CD4-positive, alpha-beta T cell treated with Interleukin-4 for 4 hours (primary cell): ENCODE data around the gene LIMS2.

ENCODE experiments used
- DNase-seq: peaks from one replicate; pipeline ENCODE4 v3.0.0-alpha.2; 2020

Gene LIMS2

DNA sequence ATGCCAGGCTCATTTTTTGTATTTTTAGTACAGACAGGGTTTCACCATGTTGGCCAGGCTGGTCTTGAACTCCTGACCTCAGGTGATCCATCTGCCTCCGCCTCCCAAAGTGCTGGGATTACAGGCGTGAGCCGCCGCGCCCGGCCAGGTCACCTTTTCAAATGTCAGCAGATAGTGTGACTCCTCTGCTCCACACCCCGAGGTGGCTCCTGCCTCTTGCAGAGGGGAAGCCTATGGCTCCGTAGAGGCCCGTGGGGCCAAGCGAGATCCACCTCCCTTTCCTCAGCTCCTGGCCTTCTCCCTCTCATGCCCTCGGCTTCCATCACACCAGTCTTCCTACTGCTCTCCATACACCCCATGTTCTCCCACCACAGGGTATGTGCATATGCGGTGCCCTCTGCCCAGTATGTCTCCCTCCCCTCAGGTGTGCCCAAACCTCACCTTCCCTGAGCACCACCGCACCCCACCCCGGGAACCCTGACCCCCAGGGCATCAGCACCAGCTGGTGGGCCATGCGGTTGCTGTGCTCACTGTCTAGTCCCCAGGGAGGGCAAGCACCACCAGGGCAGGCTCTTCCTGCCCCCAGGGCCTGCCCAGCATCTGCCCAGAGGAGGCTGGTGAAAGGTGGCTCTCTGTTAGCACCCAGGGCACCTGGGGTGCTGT, 18.6 kb downstream of the LIMS2 start:
- no peak for DNase-seq

GRCh38 chr2:127655209-127656073, 19.9 kb downstream of the LIMS2 start:
- no peak for DNase-seq

GRCh38 chr2:127654838-127655175, 20.5 kb downstream of the LIMS2 start:
- DNase-seq, result no peak

GRCh38 chr2:127654084-127654837, 21.1 kb downstream of the LIMS2 start:
- DNase-seq, result no peak

DNA sequence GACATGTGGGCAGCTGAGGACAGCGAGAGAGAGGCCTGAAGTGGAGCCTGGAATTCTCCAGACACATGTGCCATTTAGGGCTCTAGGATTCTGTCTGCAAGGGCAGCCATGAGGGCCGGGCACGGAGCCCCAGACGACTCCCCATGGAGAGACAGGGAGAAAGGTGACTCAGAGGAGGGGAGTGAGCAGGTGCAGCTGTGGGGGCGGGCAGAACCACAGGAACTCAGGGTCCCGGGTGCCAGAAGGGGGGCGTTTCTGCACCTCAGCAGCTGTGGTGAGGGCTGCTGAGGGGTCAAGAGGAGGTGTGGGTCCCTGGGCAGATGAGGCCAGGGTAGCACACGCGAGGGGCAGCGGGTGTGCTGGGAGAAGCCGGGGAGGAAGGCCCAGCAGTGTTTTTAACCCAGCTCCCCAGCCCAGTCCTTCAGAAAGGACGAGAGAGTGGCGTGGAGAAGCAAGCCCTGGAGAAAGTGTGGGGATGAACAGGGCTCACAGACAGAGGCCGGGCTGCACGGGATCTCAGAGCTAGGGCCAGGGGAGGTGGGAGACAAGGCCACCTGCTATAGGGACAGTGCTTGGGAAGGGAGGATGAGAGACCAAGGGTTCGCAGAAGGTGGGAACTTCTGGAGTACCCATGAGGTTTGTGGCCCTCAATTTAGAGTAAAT, 21.8 kb downstream of the LIMS2 start:
- DNase-seq, result no peak

GRCh38 chr2:127652786-127653357, 22.5 kb downstream of the LIMS2 start:
- DNase-seq, result no peak

DNA sequence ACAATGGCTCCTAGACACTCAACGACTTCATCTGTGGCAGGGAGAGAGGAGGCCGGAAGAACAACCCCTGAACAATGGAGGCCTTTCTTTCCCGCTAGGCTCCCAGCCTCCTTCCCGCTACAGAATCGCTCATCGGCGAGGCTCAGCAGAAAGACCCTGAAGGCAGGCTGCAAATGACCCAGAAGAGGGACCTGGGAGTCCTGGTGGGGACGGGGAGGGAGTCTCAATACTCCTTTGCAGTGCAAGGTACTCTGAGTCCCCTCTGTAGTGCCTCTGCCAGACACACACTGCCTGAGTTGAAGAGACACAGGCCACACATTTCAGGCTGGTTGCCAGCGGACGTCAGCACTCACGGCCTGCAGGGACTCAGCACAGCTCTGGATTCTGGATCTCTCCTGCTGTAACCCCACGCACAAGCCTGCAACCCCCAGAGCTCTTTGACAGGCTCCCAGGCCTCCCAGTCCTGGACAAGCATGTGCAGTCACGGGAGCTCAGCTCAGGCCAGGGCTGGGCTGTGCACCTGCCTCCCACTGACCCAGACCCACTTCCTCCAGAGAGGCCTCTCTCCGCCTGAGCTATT, 23.3 kb downstream of the LIMS2 start:
- no peak for DNase-seq

- DNase-seq, result no peak
These were observed 23.9 kb downstream of the LIMS2 start for GRCh38 chr2:127651381-127651809.

GRCh38 chr2:127650785-127651380, 24.4 kb downstream of the LIMS2 start:
- no peak for DNase-seq

- DNase-seq, result no peak
These were observed 25.1 kb downstream of the LIMS2 start for GRCh38 chr2:127650041-127650784.

GRCh38 chr2:127649684-127650040, 25.7 kb downstream of the LIMS2 start:
- DNase-seq, result peak; percentile 78

GRCh38 chr2:127649100-127649611, 26.2 kb downstream of the LIMS2 start:
- DNase-seq, result no peak

GRCh38 chr2:127648321-127648720, 27.0 kb downstream of the LIMS2 start:
- DNase-seq, result no peak

- no peak for DNase-seq
These were observed 27.8 kb downstream of the LIMS2 start for GRCh38 chr2:127647242-127648190.

GRCh38 chr2:127646487-127647241, 28.7 kb downstream of the LIMS2 start:
- no peak for DNase-seq

GRCh38 chr2:127645395-127646291, 29.7 kb downstream of the LIMS2 start, which contains the start of gene GPR17:
Gene GPR17 (plus strand): TSS chr2:127646153. CDS start chr2:127650736, 4,583 bp downstream.
- DNase-seq, result no peak

DNA sequence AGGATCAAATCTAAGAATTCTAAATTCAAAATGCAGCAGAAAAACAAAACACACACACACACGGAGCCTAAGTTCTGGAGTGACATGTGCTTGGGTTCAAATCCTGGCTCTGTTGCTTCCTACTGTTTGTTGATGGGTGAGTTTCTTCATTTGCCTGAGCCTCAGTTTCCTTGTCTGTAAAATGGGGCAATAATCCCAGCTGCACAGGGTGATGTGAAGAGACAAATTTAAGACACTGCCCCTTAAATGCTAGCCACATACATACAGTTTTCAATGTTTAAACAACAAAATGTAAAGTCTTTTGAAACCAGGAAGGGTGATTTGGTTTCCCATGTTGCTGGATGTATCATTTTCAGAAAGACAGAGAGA, 30.3 kb downstream of the LIMS2 start:
- DNase-seq, result no peak
